Measurements from ENCODE around the gene TMEM11. TPM values are rescaled to one million over a fixed set of nuclear protein-coding genes. Genes with fewer than 3 reads are reported as not detected.

Gene TMEM11
- total and polyA plus RNA-seq, 8 donors: 0.87 to 30.8 (median 13.1) TPM

DNA sequence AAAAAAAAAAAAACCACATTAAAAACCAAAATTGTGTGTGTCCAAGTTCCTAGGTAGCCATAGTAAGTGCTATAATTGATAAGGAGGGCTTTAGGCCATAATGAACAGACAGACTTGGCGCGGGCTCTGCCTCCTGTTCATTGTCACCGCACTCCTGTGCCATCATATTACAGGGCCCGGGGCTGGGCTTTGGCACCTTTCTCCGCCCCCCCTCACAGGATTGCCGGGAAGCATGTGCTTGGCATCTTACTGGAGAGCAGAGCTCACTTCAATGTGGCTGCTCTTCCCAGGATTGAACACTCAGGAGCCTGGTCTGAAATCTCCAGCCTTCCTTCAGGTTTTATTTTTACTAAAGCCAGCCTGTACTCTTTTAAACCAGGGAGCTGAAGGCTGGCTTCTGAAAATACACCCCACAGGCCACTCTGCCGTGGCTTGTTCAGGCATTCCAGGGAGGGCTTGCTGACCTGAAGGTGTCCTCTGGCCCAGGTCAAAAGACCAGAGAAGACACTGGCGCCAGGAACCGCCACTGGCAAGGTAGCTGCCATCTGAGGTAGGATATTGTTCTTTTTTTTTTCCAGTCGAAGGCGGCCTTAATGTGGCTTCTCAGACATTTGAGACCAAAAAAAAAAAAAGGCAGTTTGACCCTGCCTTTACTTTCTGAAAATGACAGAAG lies 47.9 kb downstream of the TMEM11 start:
- intact Hi-C loops (cut with DNase I; ENCODE audit: low total_unique reads): no loop called here
- TF ChIP-seq, protein P1, sequence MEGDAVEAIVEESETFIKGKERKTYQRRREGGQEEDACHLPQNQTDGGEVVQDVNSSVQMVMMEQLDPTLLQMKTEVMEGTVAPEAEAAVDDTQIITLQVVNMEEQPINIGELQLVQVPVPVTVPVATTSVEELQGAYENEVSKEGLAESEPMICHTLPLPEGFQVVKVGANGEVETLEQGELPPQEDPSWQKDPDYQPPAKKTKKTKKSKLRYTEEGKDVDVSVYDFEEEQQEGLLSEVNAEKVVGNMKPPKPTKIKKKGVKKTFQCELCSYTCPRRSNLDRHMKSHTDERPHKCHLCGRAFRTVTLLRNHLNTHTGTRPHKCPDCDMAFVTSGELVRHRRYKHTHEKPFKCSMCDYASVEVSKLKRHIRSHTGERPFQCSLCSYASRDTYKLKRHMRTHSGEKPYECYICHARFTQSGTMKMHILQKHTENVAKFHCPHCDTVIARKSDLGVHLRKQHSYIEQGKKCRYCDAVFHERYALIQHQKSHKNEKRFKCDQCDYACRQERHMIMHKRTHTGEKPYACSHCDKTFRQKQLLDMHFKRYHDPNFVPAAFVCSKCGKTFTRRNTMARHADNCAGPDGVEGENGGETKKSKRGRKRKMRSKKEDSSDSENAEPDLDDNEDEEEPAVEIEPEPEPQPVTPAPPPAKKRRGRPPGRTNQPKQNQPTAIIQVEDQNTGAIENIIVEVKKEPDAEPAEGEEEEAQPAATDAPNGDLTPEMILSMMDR (IDR thresholded peaks at IDR 0.05): no peak
- no peak for TF ChIP-seq POLR2A (IDR thresholded peaks at IDR 0.05)
- no peak for TF ChIP-seq POLR2AphosphoS5 (IDR thresholded peaks at IDR 0.05)
- TF ChIP-seq EP300 (IDR thresholded peaks at IDR 0.05): no peak
- H3K4me3 ChIP-seq: no peak overlapping the region
- peaks cover 10 to 68% (median 37%) of the 10 kb centered on the region in 4 donors for H3K4me1 ChIP-seq
- peak overlapping the region in 4 of 5 donors; percentile 41 to 83 (median 63) for H3K27ac ChIP-seq
- 85 to 96% (median 92%) methylated on average over 11 of the region's 11 CpGs for WGBS, 5 donors
- DNase-seq: no peak
- H3K9me3 ChIP-seq: no peaks in the 10 kb centered on the region
- H3K27me3 ChIP-seq: no peaks in the 10 kb centered on the region
- H3K36me3 ChIP-seq: no peaks in the 10 kb centered on the region

DNA sequence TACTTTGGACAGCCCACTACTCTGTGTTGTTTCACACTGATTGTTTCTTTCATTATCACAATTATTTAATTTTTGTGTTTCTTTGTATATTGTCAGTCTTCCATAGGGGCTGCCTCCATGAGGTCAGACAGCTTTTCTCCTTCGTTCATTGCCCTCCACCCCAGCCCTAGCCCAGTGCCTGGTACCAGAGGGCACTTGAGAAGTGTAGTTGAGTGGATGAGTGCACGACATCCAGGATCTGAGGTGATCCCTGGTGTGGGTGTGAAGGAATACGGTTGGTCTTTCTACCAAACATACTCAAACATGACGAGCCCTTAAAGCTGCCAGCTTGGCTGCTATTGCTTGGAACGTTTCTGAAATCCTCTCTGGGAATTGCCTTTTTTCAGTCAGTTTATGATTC lies 49.3 kb downstream of the TMEM11 start:
- 85 to 95% (median 92%) methylated on average over 5 of the region's 5 CpGs for WGBS, 5 donors
- Histone ChIP-seq H3K27me3 (no peaks in the 10 kb centered on the region), H3K27ac (no peak overlapping the region), H3K36me3 (no peaks in the 10 kb centered on the region), H3K4me1 (peaks cover 6 to 60% (median 37%) of the 10 kb centered on the region in 4 donors), H3K4me3 (no peak overlapping the region), H3K9me3 (no peaks in the 10 kb centered on the region)
- intact Hi-C loops (cut with DNase I; ENCODE audit: low total_unique reads): no loop called here
- DNase-seq: no peak
- TF ChIP-seq POLR2A (IDR thresholded peaks at IDR 0.05) (no peak), EP300 (IDR thresholded peaks at IDR 0.05) (no peak), POLR2AphosphoS5 (IDR thresholded peaks at IDR 0.05) (no peak)
- TF ChIP-seq, protein P1 (IDR thresholded peaks at IDR 0.05): no peak

DNA sequence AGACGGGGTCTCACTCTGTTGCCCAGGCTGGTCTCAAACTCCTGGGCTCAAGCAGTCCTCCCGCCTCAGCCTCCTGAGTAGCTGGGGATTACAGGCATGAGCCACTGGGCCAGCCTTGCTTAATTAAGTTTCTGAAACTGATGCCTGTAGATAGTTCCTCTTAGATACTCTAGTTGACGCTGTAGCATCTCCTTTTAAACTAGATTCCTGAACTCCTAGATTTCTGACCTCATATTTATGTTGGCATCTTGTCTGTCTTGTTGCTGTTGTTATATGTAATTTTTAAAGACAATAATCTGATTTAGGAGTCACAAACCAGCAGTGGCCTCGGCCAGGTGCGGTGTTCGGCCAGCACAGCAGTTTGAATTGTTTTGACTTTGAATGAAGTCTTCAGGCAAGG lies 49.7 kb downstream of the TMEM11 start:
- WGBS, 5 donors: 90 to 98% (median 95%) methylated on average over 6 of the region's 6 CpGs
- Histone ChIP-seq H3K4me1 (peaks cover 6 to 56% (median 37%) of the 10 kb centered on the region in 4 donors), H3K27me3 (no peaks in the 10 kb centered on the region), H3K9me3 (no peaks in the 10 kb centered on the region), H3K4me3 (no peak overlapping the region), H3K27ac (no peak overlapping the region), H3K36me3 (no peaks in the 10 kb centered on the region)
- intact Hi-C loops (cut with DNase I; ENCODE audit: low total_unique reads): no loop called here
- DNase-seq: no peak
- TF ChIP-seq POLR2A (IDR thresholded peaks at IDR 0.05) (no peak), EP300 (IDR thresholded peaks at IDR 0.05) (no peak), POLR2AphosphoS5 (IDR thresholded peaks at IDR 0.05) (no peak)
- TF ChIP-seq, protein P1 (IDR thresholded peaks at IDR 0.05): no peak

DNA sequence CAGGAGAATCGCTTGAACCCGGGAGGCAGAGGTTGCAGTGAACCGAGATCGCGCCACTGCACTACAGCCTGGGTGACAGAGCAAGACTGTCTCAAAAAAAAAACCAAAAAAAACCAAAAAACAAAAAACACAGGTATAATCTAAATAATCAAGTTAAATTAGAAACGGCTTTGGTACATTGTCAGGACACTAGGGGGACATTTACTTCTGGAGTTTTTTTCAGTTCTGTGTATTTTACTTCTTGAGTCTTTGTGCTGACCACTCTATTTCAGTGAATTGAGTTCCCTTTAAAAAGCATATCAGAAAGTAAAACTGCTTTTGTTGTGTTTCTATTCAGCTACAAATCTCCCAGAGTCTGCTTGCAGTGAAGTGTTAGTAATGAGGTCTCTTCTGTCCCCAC lies 50.9 kb downstream of the TMEM11 start:
- intact Hi-C loops (cut with DNase I; ENCODE audit: low total_unique reads): no loop called here
- TF ChIP-seq POLR2AphosphoS5 (IDR thresholded peaks at IDR 0.05) (no peak), EP300 (IDR thresholded peaks at IDR 0.05) (no peak)
- TF ChIP-seq, protein P1 (IDR thresholded peaks at IDR 0.05): no peak
- no peak overlapping the region for H3K4me3 ChIP-seq
- H3K9me3 ChIP-seq: no peaks in the 10 kb centered on the region
- H3K36me3 ChIP-seq: no peaks in the 10 kb centered on the region
- H3K4me1 ChIP-seq: peaks cover 6 to 54% (median 34%) of the 10 kb centered on the region in 4 donors
- peak overlapping the region in 2 of 5 donors; percentile 67 to 71 for H3K27ac ChIP-seq
- no peaks in the 10 kb centered on the region for H3K27me3 ChIP-seq
- WGBS, 5 donors: 92 to 96% (median 95%) methylated on average over 6 of the region's 6 CpGs
- no peak for DNase-seq
